Measurements from ENCODE around the gene NYAP1.
"Not testable (repeated sequence)": the region's sequence is repeated elsewhere in the genome, so short reads cannot be mapped to it uniquely, and the experiment has no call there.

NYAP1 gene

GRCh38 chr7:100513212-100513810 is 29.6 kb downstream of the NYAP1 start:
- DNase-seq (ENCODE audit: low spot score), result no peak

GRCh38 chr7:100515072-100515532 is 31.4 kb downstream of the NYAP1 start:
- peak; percentile 33 for DNase-seq (ENCODE audit: low spot score)

- peak; percentile 37 for DNase-seq (ENCODE audit: low spot score)
Observed at GRCh38 chr7:100516135-100516812, 32.5 kb downstream of the NYAP1 start.

- no peak for DNase-seq (ENCODE audit: low spot score)
Observed at GRCh38 chr7:100517305-100517704, 33.6 kb downstream of the NYAP1 start.

GRCh38 chr7:100519580-100519979 is 35.9 kb downstream of the NYAP1 start:
- DNase-seq (ENCODE audit: low spot score), result no peak

GRCh38 chr7:100520138-100520537 is 36.4 kb downstream of the NYAP1 start:
- DNase-seq (ENCODE audit: low spot score), result no peak

GRCh38 chr7:100521076-100521475 is 37.3 kb downstream of the NYAP1 start:
- DNase-seq (ENCODE audit: low spot score), result no peak

- DNase-seq (ENCODE audit: low spot score), result not testable (repeated sequence)
Observed at GRCh38 chr7:100521909-100522593, 38.3 kb downstream of the NYAP1 start.

- DNase-seq (ENCODE audit: low spot score), result not testable (repeated sequence)
Observed at GRCh38 chr7:100523192-100523591, 39.5 kb downstream of the NYAP1 start.

- not testable (repeated sequence) for DNase-seq (ENCODE audit: low spot score)
Observed at GRCh38 chr7:100528108-100528866, 44.6 kb downstream of the NYAP1 start.

- DNase-seq (ENCODE audit: low spot score), result no peak
Observed at GRCh38 chr7:100532165-100533022, 48.7 kb downstream of the NYAP1 start.

GRCh38 chr7:100535982-100536381 is 52.3 kb downstream of the NYAP1 start:
- DNase-seq (ENCODE audit: low spot score), result not testable (repeated sequence)

GRCh38 chr7:100536695-100537094 is 53.0 kb downstream of the NYAP1 start:
- not testable (repeated sequence) for DNase-seq (ENCODE audit: low spot score)

- DNase-seq (ENCODE audit: low spot score), result no peak
Observed at GRCh38 chr7:100538348-100538653, 54.6 kb downstream of the NYAP1 start.

- DNase-seq (ENCODE audit: low spot score), result peak; percentile 100
Observed at GRCh38 chr7:100538654-100539435, 55.1 kb downstream of the NYAP1 start, which contains the start of gene AGFG2. TSS of gene AGFG2 (plus strand) at chr7:100539203. CDS start at chr7:100539347, 144 bp downstream.

GRCh38 chr7:100539436-100540006 is 55.8 kb downstream of the NYAP1 start:
- DNase-seq (ENCODE audit: low spot score), result no peak

GRCh38 chr7:100540073-100540723 is 56.5 kb downstream of the NYAP1 start:
- peak; percentile 83 for DNase-seq (ENCODE audit: low spot score)

GRCh38 chr7:100541309-100541708 is 57.6 kb downstream of the NYAP1 start:
- DNase-seq (ENCODE audit: low spot score), result not testable (repeated sequence)

GRCh38 chr7:100543586-100543985 is 59.9 kb downstream of the NYAP1 start:
- no peak for DNase-seq (ENCODE audit: low spot score)

- no peak for DNase-seq (ENCODE audit: low spot score)
Observed at GRCh38 chr7:100544386-100544785, 60.7 kb downstream of the NYAP1 start.
